SH-SY5Y (cell line): ENCODE results near the gene CEP63.

Experiments used
- GATA2 ChIP-seq: IDR thresholded peaks from 2 replicates; pipeline ENCODE4 v1.6.1; 2011; ENCODE audit warnings: mild to moderate bottlenecking, low read depth, low read length
- GATA3 ChIP-seq: IDR thresholded peaks from 2 replicates; pipeline ENCODE4 v1.6.1; 2011; ENCODE audit warnings: low read depth, mild to moderate bottlenecking, low read length, moderate library complexity

DNA sequence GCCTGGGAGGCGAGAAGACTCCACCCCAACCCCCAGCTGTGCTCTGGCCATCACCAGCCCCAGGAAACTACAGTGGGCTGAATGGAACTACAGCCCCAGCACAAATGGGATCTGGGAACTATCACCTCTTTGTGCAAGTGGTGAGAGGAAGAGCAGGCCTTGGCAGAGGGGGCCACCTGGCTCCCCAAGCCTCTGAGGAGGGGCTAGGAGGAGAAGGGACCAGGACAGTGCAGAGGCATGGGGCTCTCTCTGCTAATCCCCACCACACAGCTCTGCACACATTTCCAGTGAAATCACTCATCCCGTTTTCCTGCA, 133.4 kb downstream of the CEP63 start:
- TF ChIP-seq GATA2 (no peak), GATA3 (no peak)
